GM18951 (cell line): Measurements from ENCODE around the gene ZNF90.
"Not testable (repeated sequence)": the region's sequence is repeated elsewhere in the genome, so short reads cannot be mapped to it uniquely, and the experiment has no call there.

Experiments
- POLR2A ChIP-seq: IDR thresholded peaks from 4 replicates; pipeline ENCODE4 v1.6.1; 2011; ENCODE audit warnings: mild to moderate bottlenecking; ENCODE audit not compliant: insufficient read length, insufficient read depth; ENCODE audit errors: extremely low read depth
- in situ Hi-C: fragments of 300-500 bp; cut with MboI; formaldehyde crosslinking; loops from one replicate; pipeline ENCODE4 v1.12.0; 2022; ENCODE audit warnings: low sequenced_read_pairs, mixed read lengths, inconsistent platforms; ENCODE audit not compliant: unreplicated experiment

Gene ZNF90

DNA sequence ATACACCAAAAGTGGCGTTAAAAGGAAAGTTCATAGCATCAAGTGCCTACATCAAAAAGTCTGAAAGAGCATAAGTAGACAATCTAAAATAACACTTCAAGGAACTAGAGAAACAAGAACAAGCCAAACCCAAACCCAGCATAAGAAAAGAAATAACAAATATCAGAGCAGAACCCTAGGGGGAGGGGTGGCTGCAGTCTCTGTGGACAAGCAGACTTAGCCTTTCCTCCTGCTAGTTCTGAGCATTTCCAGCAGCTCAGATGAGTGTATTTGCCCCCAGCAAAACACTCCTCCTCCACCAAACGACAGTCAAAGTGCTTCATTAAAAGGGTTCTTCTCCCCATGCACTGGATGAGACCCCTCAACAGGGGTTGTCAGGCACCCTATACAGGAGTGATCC is 7.1 kb upstream of the ZNF90 start:
- TF ChIP-seq POLR2A, result no peak
- in situ Hi-C loops, result no loop called here

DNA sequence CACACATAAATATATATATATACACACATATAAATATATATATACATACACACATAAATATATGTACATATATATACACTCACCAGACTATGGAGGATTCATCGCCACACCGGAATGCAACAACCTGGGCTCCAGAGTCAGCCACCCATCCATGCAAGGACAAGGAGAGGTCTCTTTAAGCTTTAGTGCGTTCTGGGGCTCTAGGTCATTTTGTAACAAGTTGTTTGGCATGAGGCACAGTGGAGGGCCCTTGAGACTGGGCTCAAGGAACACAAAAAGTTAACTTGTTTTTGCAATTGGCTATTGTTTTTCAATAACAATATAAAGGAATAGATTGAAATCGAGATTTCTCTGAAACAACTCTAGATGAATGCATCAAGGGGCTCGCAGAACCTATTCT is 4.9 kb upstream of the ZNF90 start:
- in situ Hi-C loops, result no loop called here
- no peak for TF ChIP-seq POLR2A

GRCh38 chr19:20078581-20079031 is 806 bp downstream of the ZNF90 start:
- in situ Hi-C loops, result no loop called here
- TF ChIP-seq POLR2A, result no peak

DNA sequence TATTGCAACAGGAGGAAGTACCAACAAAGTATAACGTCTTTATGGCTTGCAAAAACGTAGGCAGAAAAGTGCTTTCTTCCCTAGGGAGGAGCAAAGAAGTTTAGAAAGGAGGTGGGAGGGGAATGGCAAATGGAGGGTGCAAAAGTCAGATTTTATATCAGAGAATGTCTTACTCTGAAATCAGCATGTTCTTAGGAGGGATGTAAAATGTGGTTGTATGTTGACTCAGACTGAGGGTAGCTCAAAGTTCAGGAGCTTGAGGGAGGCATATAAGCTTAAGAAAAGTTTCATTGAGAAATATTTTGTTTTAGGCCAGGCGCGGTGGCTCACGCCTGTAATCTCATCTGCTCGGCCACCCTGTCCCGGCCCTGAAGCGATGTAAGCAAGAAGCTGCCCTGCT is 1.7 kb downstream of the ZNF90 start:
- no peak for TF ChIP-seq POLR2A
- in situ Hi-C loops, result no loop called here

- no peak for TF ChIP-seq POLR2A
- in situ Hi-C loops, result no loop called here
These were observed 2.9 kb downstream of the ZNF90 start for GRCh38 chr19:20080656-20081055.

- in situ Hi-C loops, result not testable (repeated sequence)
These were observed 4.5 kb downstream of the ZNF90 start for GRCh38 chr19:20082232-20082833.

DNA sequence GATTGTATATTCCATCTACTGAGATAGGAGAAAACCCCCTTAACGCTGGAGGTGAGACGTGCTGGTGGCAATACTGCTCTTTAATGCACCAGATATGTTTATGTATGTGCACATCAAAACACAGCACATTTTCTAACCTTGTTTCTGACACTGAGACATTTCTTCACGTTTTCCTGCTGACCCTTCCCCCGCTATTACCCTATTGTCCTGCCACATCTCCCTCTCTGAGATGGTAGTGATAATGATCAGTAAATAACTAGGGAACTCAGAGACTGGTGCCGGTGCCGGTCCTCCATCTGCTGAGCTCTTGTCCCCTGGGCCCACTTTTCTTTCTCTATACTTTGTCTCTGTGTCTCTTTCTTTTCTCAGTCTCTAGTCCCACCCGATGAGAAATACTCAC is 5.1 kb downstream of the ZNF90 start:
- in situ Hi-C loops, result not testable (repeated sequence)

- no peak for TF ChIP-seq POLR2A
- in situ Hi-C loops, result no loop called here
These were observed 24.3 kb downstream of the ZNF90 start for GRCh38 chr19:20102097-20102496.

DNA sequence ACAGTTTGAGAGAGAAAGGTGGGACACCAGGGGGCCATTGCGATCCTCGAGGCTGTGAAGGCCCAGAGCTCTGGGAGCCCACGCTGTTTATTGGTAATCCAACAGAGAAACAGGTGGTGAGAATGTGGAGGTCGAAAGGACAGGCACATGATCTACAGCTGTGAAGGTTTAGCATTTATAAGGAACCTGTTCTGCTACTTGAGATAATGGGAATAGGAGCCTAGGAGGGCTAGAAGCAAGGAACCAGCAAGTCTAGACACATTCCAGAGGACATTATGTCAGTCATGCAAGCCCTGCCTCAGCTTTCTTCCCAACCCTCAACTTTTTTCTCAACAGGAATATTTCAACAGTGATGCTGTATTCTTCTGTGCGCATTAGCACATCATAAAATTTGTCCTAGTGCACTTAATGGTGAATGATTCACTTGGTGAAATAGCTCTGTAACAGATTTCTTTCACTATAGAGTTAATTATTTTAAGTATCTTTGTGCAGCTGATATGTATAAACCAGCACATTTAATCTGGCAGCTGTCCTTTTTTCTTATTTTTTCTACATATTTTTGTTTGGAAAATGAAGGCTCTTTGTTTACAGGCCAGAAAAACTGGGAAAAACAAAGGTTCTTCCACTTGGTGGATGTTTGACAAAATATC is 25.4 kb downstream of the ZNF90 start:
- TF ChIP-seq POLR2A, result no peak
- in situ Hi-C loops, result no loop called here

DNA sequence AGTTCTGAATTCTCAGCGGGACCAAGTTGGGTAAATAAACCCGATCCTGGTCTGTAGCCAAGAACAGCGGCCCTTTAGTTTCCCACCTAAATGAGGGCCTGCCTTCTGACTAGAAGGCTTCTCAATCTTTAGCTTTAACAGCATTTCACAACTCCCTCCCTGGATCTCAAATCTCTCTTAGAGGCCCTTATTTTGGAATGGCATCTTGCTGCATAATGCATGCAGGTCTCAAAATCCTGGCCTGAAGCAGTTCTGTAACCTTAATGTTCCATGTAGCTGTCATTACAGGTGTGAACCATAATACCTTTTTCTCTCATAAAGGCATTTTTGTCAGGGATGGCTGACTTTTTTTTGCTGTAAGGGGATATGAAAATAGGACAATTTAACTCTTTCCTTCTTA is 29.5 kb downstream of the ZNF90 start:
- no peak for TF ChIP-seq POLR2A
- in situ Hi-C loops, result no loop called here

- in situ Hi-C loops, result not testable (repeated sequence)
These were observed 40.5 kb downstream of the ZNF90 start for GRCh38 chr19:20118064-20118839.

- in situ Hi-C loops, result no loop called here
- no peak for TF ChIP-seq POLR2A
These were observed 47.1 kb downstream of the ZNF90 start for GRCh38 chr19:20124879-20125278.

DNA sequence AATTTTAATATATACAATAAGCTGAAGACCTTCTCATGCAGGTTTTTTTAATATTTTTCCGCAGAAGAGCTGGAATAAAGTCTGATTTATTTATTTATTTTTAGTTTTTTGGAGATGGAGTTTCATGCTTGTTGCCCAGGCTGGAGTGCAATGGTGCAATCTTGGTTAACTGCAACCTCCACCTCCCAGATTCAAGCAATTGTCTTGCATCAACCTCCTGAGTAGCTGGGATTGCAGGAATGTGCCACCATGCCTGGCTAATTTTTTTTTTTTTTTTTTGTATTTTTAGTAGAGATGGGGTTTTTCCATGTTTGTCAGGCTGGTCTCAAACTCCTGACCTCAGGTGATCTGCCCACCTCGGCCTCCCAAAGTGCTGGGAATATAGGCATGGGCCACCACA is 55.1 kb downstream of the ZNF90 start:
- in situ Hi-C loops, result not testable (repeated sequence)

DNA sequence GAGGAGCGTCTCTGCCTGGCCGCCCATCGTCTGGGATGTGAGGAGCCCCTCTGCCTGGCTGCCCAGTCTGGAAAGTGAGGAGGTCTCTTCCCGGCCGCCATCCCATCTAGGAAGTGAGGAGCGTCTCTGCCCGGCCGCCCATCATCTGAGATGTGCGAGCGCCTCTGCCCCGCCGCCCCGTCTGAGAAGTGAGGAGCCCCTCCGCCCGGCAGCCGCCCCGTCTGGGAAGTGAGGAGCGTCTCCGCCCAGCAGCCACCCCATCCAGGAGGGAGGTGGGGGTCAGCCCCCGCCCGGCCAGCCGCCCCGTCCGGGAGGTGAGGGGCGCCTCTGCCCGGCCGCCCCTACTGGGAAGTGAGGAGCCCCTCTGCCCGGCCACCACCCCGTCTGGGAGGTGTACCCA is 59.9 kb downstream of the ZNF90 start:
- in situ Hi-C loops, result not testable (repeated sequence)
